ENCODE measurements around the gene SLC22A7. TPM values are rescaled to one million over a fixed set of nuclear protein-coding genes. Genes with fewer than 3 reads are reported as not detected.

SLC22A7 gene
- total and polyA plus RNA-seq, 2 experiments from 2014 or later = 0.31 TPM; not detected in 1

- TF ChIP-seq EZH2phosphoT487 (IDR thresholded peaks at IDR 0.05; ENCODE audit: unreplicated experiment) (no peak), EZH2 (IDR thresholded peaks at IDR 0.05; ENCODE audit: low read depth, unreplicated experiment) (no peak), JUNB (IDR thresholded peaks at IDR 0.05; ENCODE audit: unreplicated experiment) (no peak), POLR2AphosphoS5 (IDR thresholded peaks at IDR 0.05; ENCODE audit: low read depth) (no peak), REST (IDR thresholded peaks at IDR 0.05; ENCODE audit: unreplicated experiment) (no peak), ZNF331 (CRISPR knock-in tag; IDR thresholded peaks at IDR 0.05; ENCODE audit: low read depth) (no peak)
- TF ChIP-seq, protein P1, sequence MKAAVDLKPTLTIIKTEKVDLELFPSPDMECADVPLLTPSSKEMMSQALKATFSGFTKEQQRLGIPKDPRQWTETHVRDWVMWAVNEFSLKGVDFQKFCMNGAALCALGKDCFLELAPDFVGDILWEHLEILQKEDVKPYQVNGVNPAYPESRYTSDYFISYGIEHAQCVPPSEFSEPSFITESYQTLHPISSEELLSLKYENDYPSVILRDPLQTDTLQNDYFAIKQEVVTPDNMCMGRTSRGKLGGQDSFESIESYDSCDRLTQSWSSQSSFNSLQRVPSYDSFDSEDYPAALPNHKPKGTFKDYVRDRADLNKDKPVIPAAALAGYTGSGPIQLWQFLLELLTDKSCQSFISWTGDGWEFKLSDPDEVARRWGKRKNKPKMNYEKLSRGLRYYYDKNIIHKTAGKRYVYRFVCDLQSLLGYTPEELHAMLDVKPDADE (IDR thresholded peaks at IDR 0.05) = no peak
Measured at GRCh38 chr6:43256670-43257366, 41.2 kb upstream of the SLC22A7 start (continued).

- Histone ChIP-seq H3K4me2 (no peak overlapping the region), H3K4me1 (ENCODE audit: insufficient read depth) (no peaks in the 10 kb centered on the region), H3K9me2 (ENCODE audit: insufficient read depth) (no peaks in the 10 kb centered on the region), H2AFZ (peak overlapping the region; percentile 85), H3K27me3 (ENCODE audit: insufficient read depth) (no peaks in the 10 kb centered on the region), H3K79me2 (replicated peaks; ENCODE audit: insufficient read depth) (no peaks in the 10 kb centered on the region), H3F3A (replicated peaks; ENCODE audit: low read depth) (no peaks in the 10 kb centered on the region), H4K20me1 (replicated peaks; ENCODE audit: insufficient read depth) (no peaks in the 10 kb centered on the region), H3K36me3 (ENCODE audit: insufficient read depth) (no peaks in the 10 kb centered on the region), H3K4me3 (no peak overlapping the region), H3K27ac (ENCODE audit: low read depth) (no peak overlapping the region)
- no peak overlapping the region for H3K27ac Mint-ChIP-seq
- H3K4me3 Mint-ChIP-seq = no peak overlapping the region
- H3K36me3 Mint-ChIP-seq (ENCODE audit: low read depth) = no peaks in the 10 kb centered on the region
- peaks cover 10% of the 10 kb centered on the region; the same call in 2 of the 3 replicates for H3K4me1 Mint-ChIP-seq
- no peaks in the 10 kb centered on the region; the same call in 2 of the 3 replicates for H3K9me3 Mint-ChIP-seq
- H3K27me3 Mint-ChIP-seq (ENCODE audit: insufficient read depth, low read depth, poor library complexity) = peaks cover 18% of the 10 kb centered on the region
- ATAC-seq = no peak; the same call in 1 of the 3 replicates
- DNase-seq (ENCODE audit: low spot score) = no peak
- TF ChIP-seq, protein P1 (IDR thresholded peaks at IDR 0.05) = no peak
- no peak for TF ChIP-seq ZNF331 (CRISPR knock-in tag; IDR thresholded peaks at IDR 0.05; ENCODE audit: low read depth)
- no peak for TF ChIP-seq ZNF462 (CRISPR knock-in tag; IDR thresholded peaks at IDR 0.05)
- TF ChIP-seq ZNF114 (CRISPR knock-in tag; IDR thresholded peaks at IDR 0.05) = no peak
- no peak for TF ChIP-seq NANOG (IDR thresholded peaks at IDR 0.05; ENCODE audit: borderline replicate concordance)
- TF ChIP-seq EZH2phosphoT487 (IDR thresholded peaks at IDR 0.05; ENCODE audit: unreplicated experiment) = no peak
- TF ChIP-seq CREB1 (CRISPR knock-in tag; IDR thresholded peaks at IDR 0.05; ENCODE audit: low read depth) = no peak
Measured at GRCh38 chr6:43257367-43258145, 40.5 kb upstream of the SLC22A7 start.
